OCI-LY7 (cell line): ENCODE measurements around the gene GRIN2C.

Source experiments
- EZH2phosphoT487 ChIP-seq: fragments of 200-600 bp; sonication (generic); IDR thresholded peaks from 2 replicates; pipeline ENCODE4 v1.6.1; 2018; ENCODE audit warnings: low read depth, borderline replicate concordance, mild to moderate bottlenecking, mixed run types, antibody characterized with exemption, low read length, moderate library complexity, mixed read lengths
- TF ChIP-seq, protein P1 (sequence below): fragments of 200-600 bp; sonication (generic); conservative IDR thresholded peaks from 2 replicates; pipeline ENCODE4 v1.5.1; 2014; ENCODE audit warnings: mild to moderate bottlenecking, antibody characterized with exemption, low read length, moderate library complexity, mixed read lengths

DNA sequence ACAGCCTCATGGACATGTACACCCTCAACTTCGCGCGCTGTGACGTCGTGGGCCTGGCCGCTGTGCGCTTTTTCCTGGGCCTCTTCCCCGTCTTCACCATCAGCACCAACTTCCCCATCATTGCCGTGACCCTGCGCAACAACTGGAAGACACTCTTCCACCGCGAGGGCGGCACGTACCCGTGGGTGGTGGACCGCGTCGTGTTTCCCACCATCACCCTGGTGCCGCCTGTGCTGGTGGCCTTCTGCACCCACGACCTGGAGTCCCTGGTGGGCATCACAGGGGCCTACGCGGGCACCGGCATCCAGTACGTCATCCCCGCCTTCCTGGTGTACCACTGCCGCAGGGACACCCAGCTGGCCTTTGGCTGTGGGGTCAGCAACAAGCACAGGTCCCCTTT is 23.5 kb downstream of the GRIN2C start:
- TF ChIP-seq, protein P1, sequence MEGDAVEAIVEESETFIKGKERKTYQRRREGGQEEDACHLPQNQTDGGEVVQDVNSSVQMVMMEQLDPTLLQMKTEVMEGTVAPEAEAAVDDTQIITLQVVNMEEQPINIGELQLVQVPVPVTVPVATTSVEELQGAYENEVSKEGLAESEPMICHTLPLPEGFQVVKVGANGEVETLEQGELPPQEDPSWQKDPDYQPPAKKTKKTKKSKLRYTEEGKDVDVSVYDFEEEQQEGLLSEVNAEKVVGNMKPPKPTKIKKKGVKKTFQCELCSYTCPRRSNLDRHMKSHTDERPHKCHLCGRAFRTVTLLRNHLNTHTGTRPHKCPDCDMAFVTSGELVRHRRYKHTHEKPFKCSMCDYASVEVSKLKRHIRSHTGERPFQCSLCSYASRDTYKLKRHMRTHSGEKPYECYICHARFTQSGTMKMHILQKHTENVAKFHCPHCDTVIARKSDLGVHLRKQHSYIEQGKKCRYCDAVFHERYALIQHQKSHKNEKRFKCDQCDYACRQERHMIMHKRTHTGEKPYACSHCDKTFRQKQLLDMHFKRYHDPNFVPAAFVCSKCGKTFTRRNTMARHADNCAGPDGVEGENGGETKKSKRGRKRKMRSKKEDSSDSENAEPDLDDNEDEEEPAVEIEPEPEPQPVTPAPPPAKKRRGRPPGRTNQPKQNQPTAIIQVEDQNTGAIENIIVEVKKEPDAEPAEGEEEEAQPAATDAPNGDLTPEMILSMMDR, result no peak
- TF ChIP-seq EZH2phosphoT487, result no peak
